Esophagus muscularis mucosa (tissue), 4 donors: Measurements from ENCODE around the gene ECE1. TPM values are rescaled to one million over a fixed set of nuclear protein-coding genes. Genes with fewer than 3 reads are reported as not detected.
"Not testable (repeated sequence)": the region's sequence is repeated elsewhere in the genome, so short reads cannot be mapped to it uniquely, and the experiment has no call there.

Experiments
- DNase-seq: peaks from one replicate; pipeline ENCODE4 v3.0.0-alpha.2; 2017; ENCODE audit errors: extremely low spot score
- H3K27ac ChIP-seq, 4 donors: fragments of 200-600 bp; sonication (generic); replicated peaks in 1 of 4; 1 replicate in 3 of 4; 2 replicates in 1 of 4; pipeline ENCODE4 v1.5.1; 2016 to 2019; ENCODE audit warnings: mild to moderate bottlenecking in 1 of 4
- H3K27me3 ChIP-seq, 4 donors: fragments of 200-600 bp; sonication (generic); one replicate each; pipeline versions ENCODE4 v1.5.1 to v1.6.0; 2016 to 2019
- H3K36me3 ChIP-seq, 4 donors: fragments of 200-600 bp; sonication (generic); one replicate each; pipeline ENCODE4 v1.5.1; 2016 to 2019
- H3K4me1 ChIP-seq, 4 donors: fragments of 200-600 bp; sonication (generic); one replicate each; pipeline ENCODE4 v1.5.1; 2016 to 2019
- H3K4me3 ChIP-seq, 4 donors: fragments of 200-600 bp; sonication (generic); 1 replicate in 2 of 4; 2 replicates in 2 of 4; pipeline ENCODE4 v1.5.1; 2016 to 2019; ENCODE audit warnings: mild to moderate bottlenecking in 4 of 4, moderate library complexity in 1 of 4
- H3K9me3 ChIP-seq, 4 donors: fragments of 200-600 bp; sonication (generic); 1 replicate in 3 of 4; 2 replicates in 1 of 4; pipeline ENCODE4 v1.5.1; 2016 to 2019
- CTCF ChIP-seq, 3 experiments: fragments of 200-600 bp in 2 of 3; fragments of 450-650 bp in 1 of 3; sonication (generic) in 2 of 3; IDR thresholded peaks; one replicate each; pipeline ENCODE4 v1.5.1; 2017 to 2019; ENCODE audit warnings: antibody characterized with exemption in 3 of 3, mild to moderate bottlenecking in 2 of 3, moderate library complexity in 1 of 3
- EP300 ChIP-seq: sonication (generic); formaldehyde crosslinking; IDR thresholded peaks from one replicate; pipeline ENCODE4 v1.6.1; 2017; ENCODE audit warnings: antibody characterized with exemption
- POLR2A ChIP-seq: fragments of 450-650 bp; IDR thresholded peaks from one replicate; pipeline ENCODE4 v1.6.1; 2017; ENCODE audit warnings: antibody characterized with exemption, moderate library complexity, mild to moderate bottlenecking, low read depth
- POLR2AphosphoS5 ChIP-seq, 2 donors: sonication (generic); formaldehyde crosslinking; IDR thresholded peaks; one replicate each; pipeline ENCODE4 v1.6.1; 2017; ENCODE audit warnings: antibody characterized with exemption in 2 of 2
- WGBS: methylation state at CpG from one replicate; pipeline ENCODE4 v1.1.5; 2018; 5-methylcytosine and 5-hydroxymethylcytosine counted together
- intact Hi-C: fragments of 100-400 bp; cut with DNase I; formaldehyde crosslinking; loops from one replicate; pipeline ENCODE4 v1.15.1; 2023
- total RNA-seq, 4 donors: library from RNA; depleted of rRNA; stranded (reverse); fragments of >200 nt; gene quantifications; one replicate each; pipeline versions ENCODE4 v1.1.0 to v1.2.1, GENCODE V29; 2016

The ECE1 gene
- total RNA-seq, 4 donors from 2014 or later, result 53.6 to 101 (median 80.7) TPM

GRCh38 chr1:21192871-21193270, 97.4 kb downstream of the ECE1 start:
- Histone ChIP-seq H3K27me3 (no peaks in the 10 kb centered on the region), H3K9me3 (no peaks in the 10 kb centered on the region), H3K4me1 (peaks cover 4 to 8% (median 5%) of the 10 kb centered on the region in 4 donors), H3K4me3 (no peak overlapping the region), H3K27ac (no peak overlapping the region), H3K36me3 (no peaks in the 10 kb centered on the region)
- intact Hi-C loops, result loop anchor here (10.0 kb wide), 1 partner anchor 318 kb away; no protein-coding TSS in a partner anchor
- 100% methylated on average over 3 of the region's 4 CpGs for WGBS
- TF ChIP-seq CTCF (IDR thresholded peaks at IDR 0.05) (no peak), EP300 (no peak), POLR2AphosphoS5 (IDR thresholded peaks at IDR 0.05) (no peak), POLR2A (no peak)
- no peak for DNase-seq

- H3K4me1 ChIP-seq, result peaks cover 4 to 8% (median 5%) of the 10 kb centered on the region in 4 donors
- intact Hi-C loops, result loop anchor here (10.0 kb wide), 1 partner anchor 317 kb away; no protein-coding TSS in a partner anchor
- no peaks in the 10 kb centered on the region for H3K9me3 ChIP-seq
- H3K4me3 ChIP-seq, result no peak overlapping the region
- 73% methylated on average over 5 of the region's 5 CpGs for WGBS
- DNase-seq, result no peak
- H3K36me3 ChIP-seq, result no peaks in the 10 kb centered on the region
- no peaks in the 10 kb centered on the region for H3K27me3 ChIP-seq
- no peak overlapping the region for H3K27ac ChIP-seq
- no peak for TF ChIP-seq POLR2A
- no peak for TF ChIP-seq CTCF (IDR thresholded peaks at IDR 0.05)
- TF ChIP-seq EP300, result no peak
- no peak for TF ChIP-seq POLR2AphosphoS5 (IDR thresholded peaks at IDR 0.05)
These were observed 98.0 kb downstream of the ECE1 start for GRCh38 chr1:21192284-21192683.

- 33% methylated on average over 2 of the region's 2 CpGs for WGBS
- not testable (repeated sequence) for H3K36me3 ChIP-seq, H3K27ac ChIP-seq, H3K9me3 ChIP-seq, H3K4me1 ChIP-seq, H3K27me3 ChIP-seq, H3K4me3 ChIP-seq, DNase-seq
- intact Hi-C loops, result loop anchor here (10.0 kb wide), 1 partner anchor 316 kb away; no protein-coding TSS in a partner anchor
These were observed 99.5 kb downstream of the ECE1 start for GRCh38 chr1:21190771-21191170.

- Histone ChIP-seq H3K27ac (no peak overlapping the region), H3K9me3 (no peaks in the 10 kb centered on the region), H3K4me3 (no peak overlapping the region), H3K36me3 (no peaks in the 10 kb centered on the region), H3K27me3 (no peaks in the 10 kb centered on the region), H3K4me1 (peaks cover 1 to 3% (median 2%) of the 10 kb centered on the region in 4 donors)
- 100% methylated on average over 1 of the region's 1 CpG for WGBS
- no peak for DNase-seq
- intact Hi-C loops, result loop anchor here (10.0 kb wide), 1 partner anchor 315 kb away; no protein-coding TSS in a partner anchor
- TF ChIP-seq POLR2AphosphoS5 (IDR thresholded peaks at IDR 0.05) (no peak), CTCF (IDR thresholded peaks at IDR 0.05) (no peak)
These were observed 100.3 kb downstream of the ECE1 start for GRCh38 chr1:21189906-21190500.

GRCh38 chr1:21189421-21189820, 100.8 kb downstream of the ECE1 start:
- intact Hi-C loops, result no loop called here
- no peak overlapping the region for H3K4me3 ChIP-seq
- no peaks in the 10 kb centered on the region for H3K4me1 ChIP-seq
- no peak for DNase-seq
- TF ChIP-seq EP300 (no peak), CTCF (IDR thresholded peaks at IDR 0.05) (no peak), POLR2AphosphoS5 (IDR thresholded peaks at IDR 0.05) (no peak), POLR2A (no peak)
- H3K27me3 ChIP-seq, result no peaks in the 10 kb centered on the region
- WGBS, result 73% methylated on average over 3 of the region's 3 CpGs
- no peak overlapping the region for H3K27ac ChIP-seq
- no peaks in the 10 kb centered on the region for H3K36me3 ChIP-seq
- no peaks in the 10 kb centered on the region for H3K9me3 ChIP-seq
